Fibroblast of the aortic adventitia (primary cell): Measurements from ENCODE around the gene CR2. TPM values are rescaled to one million over a fixed set of nuclear protein-coding genes. Genes with fewer than 3 reads are reported as not detected.

Source experiments
- DNase-seq: peaks from one replicate; pipeline ENCODE4 v3.0.0-alpha.2; 2010; ENCODE audit warnings: low read depth
- H3K4me3 ChIP-seq: 2 replicates; pipeline ENCODE4 v1.5.1; 2011; ENCODE audit warnings: low read depth, mild to moderate bottlenecking, control low read depth, low read length, moderate library complexity
- CTCF ChIP-seq: IDR thresholded peaks from 2 replicates; pipeline ENCODE4 v1.5.1; 2011; ENCODE audit warnings: mild to moderate bottlenecking, low read length, control low read depth, inconsistent platforms; ENCODE audit not compliant: insufficient read depth
- total RNA-seq: library from RNA; depleted of rRNA; stranded (reverse); fragments of >200 nt; gene quantifications from 2 replicates; pipeline ENCODE4 v1.2.3, GENCODE V29; 2012; ENCODE audit warnings: low replicate concordance

CR2 gene
- total RNA-seq, 1 donor: not detected

DNA sequence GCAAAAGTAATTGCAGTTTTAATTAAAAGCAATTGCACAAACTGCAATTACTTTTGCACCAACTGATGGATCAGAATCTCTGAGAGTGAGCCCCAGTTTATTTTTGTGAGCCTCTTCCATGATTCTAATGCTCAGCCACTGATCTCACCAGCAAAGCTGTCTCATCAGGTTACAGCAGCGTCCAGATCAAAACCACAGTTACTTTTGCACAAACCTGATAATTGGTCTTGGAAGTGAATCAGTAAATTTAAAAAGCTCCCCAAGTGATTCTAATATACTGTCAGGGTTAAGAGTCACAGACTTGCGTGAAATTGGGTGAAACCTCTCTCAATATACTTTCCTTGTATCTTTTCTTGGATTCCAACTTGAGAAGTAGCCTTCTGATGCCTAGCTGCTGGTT lies 13.5 kb upstream of the CR2 start:
- no peak overlapping the region for H3K4me3 ChIP-seq
- no peak for TF ChIP-seq CTCF
- no peak for DNase-seq

DNA sequence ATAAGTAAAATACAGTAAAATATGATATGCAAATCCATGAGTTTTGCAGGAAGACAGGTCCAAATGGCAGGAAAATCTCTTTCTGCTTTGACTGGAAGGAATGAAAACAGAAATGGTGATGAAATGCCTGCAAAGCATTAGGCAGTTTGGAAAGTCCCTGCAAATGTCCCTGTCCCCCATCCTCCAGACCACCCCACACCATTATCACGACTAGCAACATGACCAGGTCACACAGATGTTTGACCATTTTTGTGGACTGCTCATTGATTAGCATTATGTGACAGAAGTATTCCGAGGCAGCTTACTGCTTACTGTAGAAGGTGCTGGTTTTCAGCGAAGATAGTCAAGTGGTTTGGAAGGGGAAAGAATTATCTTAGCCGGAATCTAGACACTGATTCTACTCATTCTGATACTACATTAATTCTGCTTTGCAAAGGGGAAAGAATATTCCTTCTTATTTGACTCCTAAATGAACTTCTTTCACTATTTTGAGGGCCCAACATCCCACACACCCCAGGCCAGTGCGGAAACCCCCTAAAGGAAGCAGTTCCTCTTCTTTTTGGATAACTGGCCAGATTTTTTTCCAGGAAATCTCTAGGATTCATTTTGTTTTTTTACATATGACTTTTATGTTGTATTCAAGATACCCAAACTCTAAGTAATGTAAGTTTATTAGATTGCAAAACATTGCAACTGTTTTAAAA lies 9.5 kb upstream of the CR2 start:
- H3K4me3 ChIP-seq: no peak overlapping the region
- no peak for DNase-seq
- no peak for TF ChIP-seq CTCF

DNA sequence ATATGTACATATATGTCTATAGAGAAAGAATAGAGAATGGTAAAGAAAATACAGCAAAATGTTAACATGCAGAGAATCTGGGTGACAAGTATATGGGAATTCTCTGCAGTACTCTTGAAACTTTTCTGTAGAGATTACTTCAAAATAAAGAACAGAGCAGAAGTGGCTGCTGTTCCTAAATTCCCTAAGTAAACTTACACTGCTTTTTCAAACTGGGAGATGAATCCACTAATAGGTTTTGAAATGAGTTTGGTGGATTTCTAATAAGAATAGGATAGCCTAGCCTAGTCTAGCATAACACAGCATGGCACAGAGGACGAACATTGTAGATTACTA lies 450 bp upstream of the CR2 start:
- TF ChIP-seq CTCF: no peak
- no peak for DNase-seq
- H3K4me3 ChIP-seq: no peak overlapping the region

DNA sequence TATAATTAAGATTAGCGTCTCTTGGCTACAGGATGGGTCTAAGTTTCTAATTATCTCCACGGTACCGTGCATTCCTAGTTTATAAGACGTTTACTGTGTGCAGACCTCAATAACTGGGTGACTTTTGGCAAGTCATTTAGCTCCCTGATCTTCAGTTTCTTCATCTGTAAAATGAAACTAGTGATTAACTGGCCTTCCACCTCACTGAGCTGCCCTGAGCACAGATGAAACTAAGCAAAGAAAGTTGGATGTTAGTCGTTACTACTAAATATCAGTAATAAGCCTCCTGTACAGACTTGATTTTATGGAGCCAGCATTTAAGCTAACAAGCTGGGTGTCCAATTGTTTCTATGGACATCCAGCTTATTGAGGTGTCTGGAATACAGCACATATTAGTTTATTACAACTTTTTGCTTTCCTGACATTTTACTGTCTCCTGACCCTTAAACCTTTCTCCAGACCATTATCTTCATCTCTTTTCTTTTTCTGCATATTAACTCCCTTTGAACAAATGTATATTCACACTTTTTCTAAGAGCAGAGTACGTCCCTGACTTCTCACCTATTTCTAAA lies 1.1 kb downstream of the CR2 start:
- no peak overlapping the region for H3K4me3 ChIP-seq
- no peak for DNase-seq
- TF ChIP-seq CTCF: no peak

DNA sequence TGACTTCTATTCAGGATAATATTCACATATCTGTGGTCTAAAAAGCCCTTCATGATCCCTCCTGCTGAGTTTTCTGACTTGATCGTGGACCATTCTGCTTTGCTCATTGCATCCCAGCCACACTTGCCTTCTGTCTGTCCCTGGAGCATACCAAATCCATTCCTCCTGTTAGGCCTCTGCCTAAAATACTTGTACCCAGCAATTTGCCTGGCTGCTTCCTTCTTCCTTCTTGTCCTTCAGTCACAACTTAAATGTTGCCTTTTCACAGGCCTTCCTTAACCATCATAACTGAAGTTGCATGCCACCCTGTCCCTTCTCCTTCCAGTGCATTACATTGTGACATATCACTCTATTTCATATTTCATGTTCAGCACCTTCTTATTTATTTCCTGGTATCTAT lies 4.3 kb downstream of the CR2 start:
- TF ChIP-seq CTCF: no peak
- no peak for DNase-seq
- H3K4me3 ChIP-seq: no peak overlapping the region

DNA sequence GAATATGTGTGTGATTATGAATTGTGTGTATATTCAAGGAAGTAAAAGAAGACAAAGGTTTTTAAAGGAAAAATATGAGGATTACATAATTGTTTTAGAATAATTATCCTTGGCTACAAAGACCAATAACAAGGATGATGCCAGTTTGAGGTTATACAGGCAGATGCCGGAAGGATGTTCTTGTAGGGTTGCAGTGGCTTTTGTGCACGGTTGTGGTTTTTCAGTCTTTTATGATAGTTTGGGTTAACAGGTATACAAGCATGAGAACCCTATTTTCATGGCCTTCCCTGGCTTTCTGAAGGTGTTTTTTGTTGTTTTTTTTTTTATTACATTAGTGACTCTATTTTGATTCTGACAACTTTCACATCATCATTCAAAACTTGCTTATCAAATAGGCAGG lies 4.9 kb downstream of the CR2 start:
- H3K4me3 ChIP-seq: no peak overlapping the region
- TF ChIP-seq CTCF: no peak
- DNase-seq: no peak

DNA sequence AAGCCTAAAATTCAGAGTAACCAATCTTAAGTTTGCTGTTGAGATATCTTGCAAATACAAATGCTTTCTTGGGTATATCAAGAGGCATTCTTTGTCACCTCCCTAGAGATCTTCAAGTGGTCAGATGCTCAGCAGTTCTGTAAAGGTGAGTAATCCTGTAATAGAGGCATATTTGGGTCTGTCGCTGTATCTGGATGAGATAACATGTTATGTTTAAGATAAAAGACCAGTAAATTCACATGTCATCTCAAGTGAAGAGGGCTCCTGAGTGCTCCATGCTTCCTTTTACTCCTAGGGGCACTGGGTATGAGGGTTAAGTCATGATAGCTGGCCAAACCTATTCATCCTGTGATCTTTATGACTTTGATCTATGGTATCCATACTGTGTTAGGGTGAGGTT lies 7.5 kb downstream of the CR2 start:
- no peak for TF ChIP-seq CTCF
- DNase-seq: no peak

More for the DNA sequence above, 7.5 kb downstream of the CR2 start:
- no peak overlapping the region for H3K4me3 ChIP-seq
